GM21390 (cell line): Measurements from ENCODE around the gene NRG4.
A peak's percentile ranks its signal among the peaks of the same experiment; 100 is the strongest.
"Not testable (repeated sequence)": the region's sequence is repeated elsewhere in the genome, so short reads cannot be mapped to it uniquely, and the experiment has no call there.

ENCODE experiments used
- ATAC-seq: cut with Tn5 transposase; IDR thresholded peaks from one replicate; pipeline ENCODE4 v1.9.1; 2021; ENCODE audit not compliant: unreplicated experiment

The NRG4 gene

DNA sequence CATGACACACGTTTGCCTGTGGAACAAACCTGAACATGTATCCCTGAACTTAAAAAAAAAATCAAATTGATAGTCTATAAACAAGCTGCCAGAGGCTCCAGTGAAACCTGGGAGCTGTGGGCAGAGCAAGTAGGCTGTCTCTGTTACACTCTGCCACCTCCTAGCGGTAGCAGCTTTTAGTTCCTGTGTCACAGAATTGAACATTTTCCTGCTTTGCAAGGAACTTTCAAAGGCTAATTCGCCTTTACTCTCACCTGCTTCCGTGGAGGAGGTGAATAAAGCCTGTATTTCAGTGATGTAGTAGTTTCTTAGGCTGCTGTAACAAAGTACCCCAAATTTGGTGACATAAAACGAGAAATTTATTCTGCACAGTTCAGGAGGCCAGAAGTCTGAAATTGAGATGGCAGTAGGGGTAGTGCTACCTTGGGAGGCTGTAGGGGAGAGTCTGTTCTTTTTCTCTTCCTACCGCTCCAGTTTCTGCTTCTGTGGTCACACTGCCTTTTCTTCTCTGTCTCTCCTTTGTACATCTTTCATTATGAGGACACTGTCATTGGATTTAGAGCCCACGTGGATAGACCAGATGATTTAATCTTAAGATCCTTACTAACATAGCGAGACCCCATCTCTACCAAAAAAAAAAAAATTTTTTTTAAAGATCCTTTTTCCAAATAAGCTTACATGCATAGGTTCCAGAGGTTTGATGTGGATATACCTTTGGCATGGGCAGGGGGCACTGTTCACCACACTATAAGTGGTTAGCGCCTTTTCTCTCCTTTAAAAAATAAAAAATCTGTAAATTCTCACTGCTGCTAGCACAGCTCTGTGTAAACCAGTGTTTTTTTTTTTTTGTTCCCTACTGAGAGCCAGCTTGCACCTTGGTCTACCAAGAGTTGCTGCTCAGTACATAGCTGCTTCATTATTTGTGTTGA lies 83.3 kb downstream of the NRG4 start:
- no peak for ATAC-seq

DNA sequence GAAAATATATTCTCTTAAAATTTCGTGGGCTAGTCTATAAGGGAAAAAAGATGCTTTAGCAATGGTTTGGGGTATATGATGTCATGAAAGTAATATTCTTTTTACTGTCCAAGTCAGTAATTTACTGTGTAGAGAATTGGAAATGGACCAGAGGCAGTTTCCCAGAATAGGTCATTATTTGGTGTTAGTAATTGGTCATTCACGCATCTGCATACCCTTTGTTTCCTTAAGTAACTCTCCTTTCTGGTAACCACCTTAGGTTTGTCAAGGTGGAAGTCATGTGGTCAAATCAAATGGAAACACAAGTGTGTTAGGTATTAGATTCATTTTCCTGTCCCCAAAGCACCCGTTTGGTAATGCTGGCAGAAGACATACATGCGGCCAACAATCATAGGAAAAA lies 84.6 kb downstream of the NRG4 start:
- ATAC-seq, result no peak

DNA sequence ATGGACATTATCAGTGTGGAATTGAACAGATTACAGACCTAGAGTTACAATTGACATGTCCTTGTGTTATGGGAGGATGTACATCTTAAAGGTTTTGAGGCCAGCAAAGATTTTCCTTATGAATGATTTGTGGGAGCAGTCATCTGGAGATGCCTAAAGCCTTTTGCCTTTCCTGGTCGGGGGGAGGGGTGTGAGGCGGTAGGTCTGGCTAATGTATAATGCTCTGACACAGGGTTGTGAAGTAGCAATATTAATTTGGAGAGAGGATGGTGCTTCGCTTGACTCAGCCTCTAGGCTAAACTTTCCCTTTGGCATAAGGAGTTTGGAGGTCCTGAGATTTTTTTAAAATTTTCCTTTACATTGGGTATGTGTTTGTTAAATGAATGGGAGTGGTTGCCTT lies 85.3 kb downstream of the NRG4 start:
- ATAC-seq, result no peak

DNA sequence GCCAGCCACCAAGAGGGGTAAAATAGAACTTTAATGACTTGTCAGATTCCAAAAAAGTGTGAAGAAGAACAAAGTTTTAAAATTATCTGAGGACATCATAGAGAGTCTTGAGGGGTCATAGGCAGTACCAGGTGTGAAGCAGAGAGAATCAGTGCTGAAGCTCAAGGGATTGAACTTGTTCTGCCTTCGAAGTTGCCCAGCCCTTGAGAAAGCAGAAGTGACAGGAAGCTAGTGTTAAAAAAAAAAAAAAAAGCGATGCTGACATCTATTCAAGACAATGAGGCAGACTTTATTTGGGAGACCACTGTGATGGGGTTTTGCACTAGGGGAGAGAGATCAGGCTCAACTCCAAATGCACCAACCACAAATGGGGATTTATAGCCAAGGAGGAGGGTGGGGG lies 86.8 kb downstream of the NRG4 start:
- no peak for ATAC-seq

DNA sequence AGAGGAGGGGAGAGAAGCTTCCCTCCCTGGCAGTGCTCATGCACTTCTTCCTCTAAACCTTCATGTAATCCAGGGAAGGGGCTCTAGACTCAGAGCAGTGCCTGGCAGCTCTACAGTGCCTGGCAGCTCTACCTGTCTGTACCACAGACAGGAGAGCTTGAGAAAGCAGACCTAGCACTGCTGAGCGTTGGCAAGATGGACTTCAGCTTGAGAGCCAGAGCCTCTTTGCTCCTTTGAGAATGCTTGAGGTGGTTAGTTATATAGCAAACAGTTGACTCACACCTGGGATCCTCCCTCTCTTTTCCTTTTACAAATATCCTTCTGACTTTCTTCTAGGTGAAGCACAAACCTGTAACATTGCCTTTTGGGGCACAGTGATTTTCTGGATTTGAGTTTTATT lies 87.6 kb downstream of the NRG4 start:
- ATAC-seq, result no peak

DNA sequence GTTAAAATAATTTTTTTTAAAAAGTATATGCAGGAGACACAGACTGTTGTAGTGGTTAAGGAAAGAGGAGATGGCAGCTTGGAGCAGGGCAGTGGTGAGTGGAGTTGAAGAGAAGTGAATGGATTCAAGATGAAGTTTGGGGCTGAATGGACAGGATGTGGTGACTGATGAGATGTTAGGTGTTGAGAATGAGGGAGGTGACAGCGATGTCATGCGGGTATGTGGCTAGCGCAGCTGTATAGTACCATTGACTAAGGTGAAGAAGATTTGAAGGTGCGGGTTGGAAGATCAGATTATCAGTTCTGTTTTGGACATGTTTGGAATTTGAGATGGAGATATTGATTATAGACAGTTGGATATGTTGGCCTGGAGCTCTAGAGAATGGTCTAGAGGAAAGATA lies 88.5 kb downstream of the NRG4 start:
- no peak for ATAC-seq

DNA sequence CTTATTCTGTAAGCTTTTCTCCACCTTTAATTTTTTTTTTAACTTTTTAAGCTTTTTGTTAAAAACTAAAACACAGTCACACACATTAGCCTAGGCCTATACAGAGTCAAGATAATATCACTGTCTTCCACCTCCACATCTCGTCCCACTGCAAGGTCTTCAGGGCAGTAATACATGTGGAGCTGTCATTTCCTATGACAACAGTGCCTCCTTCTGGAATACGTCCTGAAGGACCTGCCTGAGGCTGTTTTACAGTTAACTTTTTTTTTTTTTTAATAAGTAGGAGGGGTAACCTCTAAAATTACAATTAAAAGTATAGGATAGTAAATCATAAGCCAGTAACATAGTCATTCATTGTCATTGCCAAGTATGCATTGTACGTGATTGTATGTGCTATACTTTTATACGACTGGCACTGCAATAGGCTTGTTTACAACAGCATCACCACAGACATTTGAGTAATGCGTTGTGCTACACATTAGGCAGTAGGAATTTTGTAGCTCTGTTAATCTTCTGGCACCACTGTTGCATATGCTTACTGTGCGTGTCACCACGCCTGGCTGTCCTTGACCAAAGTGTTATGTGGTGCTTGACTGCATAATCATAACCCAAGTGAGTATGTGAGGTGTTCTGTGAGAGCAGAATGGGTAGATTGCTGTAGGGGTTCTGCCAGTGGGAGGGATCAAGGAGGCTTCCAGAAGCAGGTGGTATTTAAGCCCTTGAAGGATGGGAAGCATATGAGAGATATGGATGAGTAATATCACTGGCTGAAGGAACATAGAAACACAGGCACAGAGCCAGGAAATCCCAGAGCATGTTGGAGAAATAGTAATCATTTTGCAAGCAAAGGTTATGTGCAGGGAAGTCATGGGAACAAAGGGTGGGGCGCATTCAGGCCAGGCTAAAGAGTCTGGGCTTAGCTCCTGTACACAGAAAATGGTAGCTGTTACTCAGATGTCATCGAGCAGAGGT lies 90.2 kb downstream of the NRG4 start:
- no peak for ATAC-seq

DNA sequence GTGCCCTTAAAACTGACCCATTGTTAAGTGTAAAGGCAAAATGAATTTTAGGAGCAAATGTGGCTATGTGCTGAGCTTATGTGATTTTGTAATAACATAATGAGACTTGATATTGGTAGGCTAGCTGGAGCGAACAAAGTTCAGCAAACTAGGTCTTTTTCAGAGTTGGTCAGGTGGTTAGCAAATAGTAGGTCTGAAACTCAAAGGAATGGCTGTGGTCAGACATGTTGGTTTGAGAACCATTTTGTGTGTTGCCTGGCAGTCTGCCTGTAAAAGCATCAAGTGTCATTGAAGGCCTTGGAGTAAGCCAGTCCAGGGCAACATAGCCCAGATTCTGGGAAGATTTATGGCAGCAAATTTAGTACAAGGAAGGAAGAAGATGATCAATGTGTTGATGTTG lies 92.1 kb downstream of the NRG4 start:
- ATAC-seq, result no peak

DNA sequence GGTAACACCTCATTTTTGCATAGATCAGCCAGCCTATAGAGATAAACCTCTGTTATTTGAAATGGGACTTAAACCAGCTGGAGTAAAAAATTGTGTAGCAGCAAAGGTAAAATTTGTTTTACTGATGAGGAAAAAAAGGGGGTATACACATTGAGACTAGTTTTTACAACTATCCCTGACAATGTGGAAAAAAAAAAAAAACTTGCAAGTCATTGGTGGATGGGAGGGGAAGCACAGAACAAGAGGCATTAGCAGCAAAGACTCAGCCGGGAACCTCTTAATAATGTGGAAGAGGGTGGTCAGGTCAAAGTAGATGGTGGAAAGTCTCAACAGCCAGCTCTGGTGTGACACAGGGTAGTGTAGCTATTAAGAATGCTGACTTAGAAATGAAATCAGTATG lies 94.1 kb downstream of the NRG4 start:
- ATAC-seq, result no peak

DNA sequence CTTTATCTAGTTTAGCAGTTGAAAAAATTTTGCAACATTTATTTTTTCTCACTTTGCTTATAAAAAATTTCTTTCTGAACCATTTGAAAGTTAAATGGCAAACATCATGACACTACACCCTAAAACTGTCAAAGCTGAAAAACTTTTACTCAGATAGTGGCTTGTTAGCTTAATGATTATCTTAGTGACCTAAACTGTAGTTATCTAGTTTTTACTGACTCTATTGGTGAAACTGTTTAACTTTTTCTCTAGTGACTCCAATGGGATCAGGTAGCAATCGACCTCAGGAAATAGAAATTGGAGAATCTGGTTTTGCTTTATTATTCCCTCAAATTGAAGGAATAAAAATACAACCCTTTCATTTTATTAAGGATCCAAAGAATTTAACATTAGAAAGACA lies 95.2 kb downstream of the NRG4 start:
- no peak for ATAC-seq

DNA sequence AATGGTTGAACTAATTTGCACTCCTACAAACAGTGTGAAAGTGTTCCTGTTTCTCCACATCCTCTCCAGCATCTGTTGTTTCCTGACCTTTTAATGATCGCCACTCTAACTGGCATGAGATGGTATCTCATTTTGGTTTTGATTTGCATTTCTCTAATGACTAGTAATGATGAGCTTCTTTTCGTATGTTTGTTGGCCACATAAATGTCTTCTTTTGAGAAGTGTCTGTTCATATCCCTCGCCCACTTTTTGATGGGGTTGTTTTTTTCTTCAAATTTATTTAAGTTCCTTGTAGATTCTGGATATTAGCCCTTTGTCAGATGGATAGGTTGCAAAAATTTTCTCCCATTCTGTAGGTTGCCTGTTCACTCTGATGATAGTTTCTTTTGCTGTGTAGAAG lies 101.9 kb downstream of the NRG4 start:
- not testable (repeated sequence) for ATAC-seq

DNA sequence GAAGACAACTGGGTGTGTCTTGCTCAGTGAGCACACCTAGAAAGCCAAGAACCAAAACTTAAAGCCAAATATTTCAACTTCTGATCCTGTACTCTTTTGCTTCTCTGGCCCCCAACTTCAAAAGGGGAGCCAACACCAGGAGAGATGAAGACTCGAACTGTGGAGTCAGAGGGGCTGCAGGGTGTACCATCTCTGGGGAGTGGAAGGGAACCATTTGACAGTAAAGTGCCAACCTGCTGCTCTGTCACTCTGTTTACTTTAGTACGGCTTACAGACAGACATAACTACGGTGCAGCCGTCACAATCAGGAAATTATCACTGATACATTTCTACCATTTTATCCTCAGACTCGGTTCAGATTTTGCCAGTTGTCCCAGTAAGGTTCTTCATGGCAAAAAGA lies 107.0 kb downstream of the NRG4 start:
- ATAC-seq, result no peak

DNA sequence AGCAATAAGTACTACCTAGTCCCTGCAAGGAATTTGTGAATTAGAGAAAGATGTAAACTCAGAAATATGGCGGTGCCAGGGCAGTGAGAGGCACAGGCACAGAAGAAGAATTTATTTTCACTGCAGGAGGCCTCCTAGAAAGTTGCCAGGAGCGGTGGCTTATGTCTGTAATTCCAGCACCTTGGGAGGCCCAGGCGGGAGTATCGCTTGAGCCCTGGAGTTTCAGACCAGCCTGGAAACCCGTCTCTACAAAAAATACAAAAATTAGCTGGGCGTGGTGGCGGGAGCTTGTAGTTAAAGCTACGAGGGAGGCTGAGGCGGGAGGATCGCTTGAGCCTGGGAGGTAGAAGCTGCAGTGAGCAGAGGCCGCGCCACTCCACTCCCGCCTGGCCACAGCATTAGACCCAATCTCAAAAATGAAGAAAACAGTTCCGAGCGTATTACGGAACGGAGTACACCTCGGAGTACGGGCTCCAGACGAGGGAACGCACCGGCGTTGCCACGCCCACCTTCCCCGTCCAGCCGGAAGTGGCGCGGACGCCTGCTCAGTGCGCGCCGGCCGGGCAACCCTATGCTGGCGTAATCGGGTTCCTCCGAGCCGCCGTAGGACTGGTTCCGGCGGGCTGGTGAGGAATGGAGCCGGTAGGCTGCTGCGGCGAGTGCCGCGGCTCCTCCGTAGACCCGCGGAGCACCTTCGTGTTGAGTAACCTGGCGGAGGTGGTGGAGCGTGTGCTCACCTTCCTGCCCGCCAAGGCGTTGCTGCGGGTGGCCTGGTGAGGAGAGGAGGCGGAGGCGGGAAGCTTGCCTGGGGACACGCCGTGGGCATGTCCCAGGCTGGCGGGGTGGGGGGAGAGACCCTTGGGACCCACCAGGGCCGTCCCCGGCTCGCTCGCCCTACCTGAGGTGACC lies 108.6 kb downstream of the NRG4 start, which contains the start of gene FBXO22:
FBXO22 (plus strand) TSS at position 548 of the 909 bp plus-strand sequence; CDS start at position 634, 86 bp downstream.
- ATAC-seq, result peak; percentile 95

DNA sequence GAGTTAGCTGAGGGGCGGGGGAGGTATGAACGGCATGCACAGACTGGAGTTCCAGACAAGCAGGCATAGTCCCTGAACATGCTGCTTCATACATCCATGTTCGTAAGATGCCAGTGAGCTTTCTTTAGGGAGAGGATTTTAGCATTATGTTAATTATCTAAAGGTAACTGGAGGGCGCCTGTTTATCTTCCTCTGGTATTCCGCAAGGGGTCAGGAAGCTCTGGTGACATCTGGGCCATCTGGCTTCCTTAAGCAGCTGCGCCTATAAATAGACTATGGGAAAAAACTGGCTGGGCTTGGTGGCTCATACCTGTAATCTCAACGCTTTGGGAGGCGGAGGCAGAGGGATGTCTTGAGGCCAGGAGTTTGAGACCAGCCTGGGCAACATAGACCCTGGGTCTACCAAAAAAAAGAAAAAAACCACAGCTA lies 110.1 kb downstream of the NRG4 start:
- no peak for ATAC-seq

DNA sequence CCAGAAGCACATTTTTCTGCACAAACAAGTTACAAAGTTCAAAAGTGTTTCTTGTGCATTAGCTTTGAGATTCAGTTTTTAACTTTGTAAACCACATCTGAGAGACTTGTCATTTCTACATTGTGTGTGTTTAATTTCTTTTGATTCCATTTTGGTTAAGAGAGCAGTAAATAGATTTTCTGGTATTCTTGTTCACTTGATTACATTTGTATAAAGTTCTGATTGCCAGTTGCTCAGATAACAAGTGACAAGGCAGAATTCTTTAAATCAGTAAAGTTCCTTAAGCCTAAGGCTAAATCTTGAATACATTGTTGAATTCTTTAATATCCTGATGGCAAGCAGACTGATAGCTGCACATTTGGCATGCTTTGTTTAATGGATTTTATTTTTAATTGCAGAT lies 111.6 kb downstream of the NRG4 start:
- no peak for ATAC-seq

DNA sequence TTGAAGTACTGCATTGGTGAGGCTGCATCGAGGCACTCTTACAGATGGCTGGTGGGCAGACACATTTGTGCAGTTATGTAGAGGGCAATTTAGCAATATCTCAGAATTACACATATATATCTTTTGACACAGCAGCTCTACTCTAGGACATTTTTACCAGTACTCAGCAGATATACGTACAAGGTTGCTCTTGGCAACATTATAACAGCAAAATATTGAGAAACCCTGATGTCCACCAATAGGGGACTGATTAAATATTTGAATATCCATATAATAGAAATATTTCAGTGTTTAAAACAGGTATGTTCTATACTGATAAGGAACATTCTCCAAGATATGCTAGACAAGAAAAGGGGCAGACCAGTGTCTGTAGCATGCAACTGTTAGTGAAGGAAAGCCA lies 116.5 kb downstream of the NRG4 start:
- no peak for ATAC-seq

DNA sequence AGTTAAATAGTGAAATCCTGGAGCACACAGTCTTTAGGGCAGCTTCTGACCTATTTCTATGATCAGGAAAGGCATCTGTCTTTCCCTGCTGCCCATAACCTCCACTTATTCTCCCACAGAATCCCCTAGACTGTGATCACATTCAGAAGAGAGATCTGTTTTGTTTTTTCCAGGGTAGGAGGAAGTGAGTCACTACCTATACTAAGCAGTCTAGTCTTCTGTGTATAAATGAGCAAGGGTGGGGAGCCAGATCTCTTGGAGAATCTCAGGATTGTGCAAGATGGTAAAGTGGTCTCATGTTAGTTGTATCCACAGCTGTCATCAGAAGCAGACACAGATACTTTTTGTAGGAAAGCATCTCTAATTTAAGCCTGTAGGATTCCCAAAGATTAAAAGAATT lies 120.3 kb downstream of the NRG4 start:
- ATAC-seq, result no peak
